Subcutaneous abdominal adipose tissue (tissue), 5 donors: ENCODE results near the gene PARP6.

Experiments
- H3K27ac ChIP-seq: one replicate; pipeline ENCODE4 v1.7.0; 2013; ENCODE audit warnings: low read depth, mild to moderate bottlenecking, inconsistent platforms, low read length, moderate library complexity
- H3K27me3 ChIP-seq, 5 donors: one replicate each; pipeline ENCODE4 v1.7.0; 2013; ENCODE audit warnings: low read length in 5 of 5, inconsistent platforms in 1 of 5; ENCODE audit not compliant: control insufficient read depth in 5 of 5, insufficient read depth in 4 of 5
- H3K36me3 ChIP-seq, 5 donors: one replicate each; pipeline ENCODE4 v1.7.0; 2013; ENCODE audit warnings: low read length in 5 of 5; ENCODE audit not compliant: control insufficient read depth in 5 of 5, insufficient read depth in 5 of 5
- H3K4me1 ChIP-seq, 5 donors: one replicate each; pipeline ENCODE4 v1.7.0; 2013; ENCODE audit warnings: low read length in 5 of 5, mild to moderate bottlenecking in 3 of 5, moderate library complexity in 1 of 5; ENCODE audit not compliant: control insufficient read depth in 5 of 5, insufficient read depth in 5 of 5
- H3K4me3 ChIP-seq, 5 donors: one replicate each; pipeline ENCODE4 v1.7.0; 2013; ENCODE audit warnings: low read length in 5 of 5, low read depth in 1 of 5
- H3K9ac ChIP-seq, 5 donors: one replicate each; pipeline ENCODE4 v1.7.0; 2013; ENCODE audit warnings: low read length in 5 of 5, mild to moderate bottlenecking in 4 of 5, moderate library complexity in 3 of 5
- H3K9me3 ChIP-seq, 5 donors: one replicate each; pipeline ENCODE4 v1.7.0; 2013; ENCODE audit warnings: low read length in 5 of 5; ENCODE audit not compliant: control insufficient read depth in 5 of 5
- donor health status: healthy.
- donor health status: healthy.
- donor health status: healthy.
- donor health status: healthy.
- donor health status: healthy.

Gene PARP6

DNA sequence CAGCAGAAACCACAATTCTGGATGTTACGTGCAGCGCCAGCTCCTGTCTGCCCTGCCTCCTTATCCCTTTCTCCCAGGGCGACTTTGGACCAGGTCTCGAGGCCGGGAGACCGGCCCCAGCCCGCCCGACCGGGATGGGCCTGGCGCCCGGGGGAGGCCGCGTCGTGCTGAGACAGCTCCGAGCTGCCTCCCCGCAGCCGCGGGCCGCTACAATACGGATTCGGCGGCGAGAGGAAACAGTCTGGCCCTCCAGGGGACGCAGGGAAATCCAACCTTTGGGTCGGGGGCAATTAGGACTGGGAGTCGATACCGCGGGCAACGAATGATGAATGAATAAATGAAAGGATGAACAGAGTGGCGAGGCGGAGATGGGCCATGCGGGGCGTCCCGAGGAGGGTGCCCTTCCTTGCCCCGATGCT, 75.3 kb downstream of the PARP6 start:
- Histone ChIP-seq H3K27me3 (peaks cover 10 to 22% (median 20%) of the 10 kb centered on the region in 5 donors), H3K4me1 (peaks cover 2 to 30% (median 18%) of the 10 kb centered on the region in 5 donors), H3K9me3 (no peaks in the 10 kb centered on the region), H3K4me3 (peak overlapping the region in 4 of 5 donors; percentile 34 to 59 (median 49)), H3K36me3 (peaks cover 0 to 36% (median 30%) of the 10 kb centered on the region in 5 donors), H3K27ac (no peak overlapping the region), H3K9ac (no peak overlapping the region)

DNA sequence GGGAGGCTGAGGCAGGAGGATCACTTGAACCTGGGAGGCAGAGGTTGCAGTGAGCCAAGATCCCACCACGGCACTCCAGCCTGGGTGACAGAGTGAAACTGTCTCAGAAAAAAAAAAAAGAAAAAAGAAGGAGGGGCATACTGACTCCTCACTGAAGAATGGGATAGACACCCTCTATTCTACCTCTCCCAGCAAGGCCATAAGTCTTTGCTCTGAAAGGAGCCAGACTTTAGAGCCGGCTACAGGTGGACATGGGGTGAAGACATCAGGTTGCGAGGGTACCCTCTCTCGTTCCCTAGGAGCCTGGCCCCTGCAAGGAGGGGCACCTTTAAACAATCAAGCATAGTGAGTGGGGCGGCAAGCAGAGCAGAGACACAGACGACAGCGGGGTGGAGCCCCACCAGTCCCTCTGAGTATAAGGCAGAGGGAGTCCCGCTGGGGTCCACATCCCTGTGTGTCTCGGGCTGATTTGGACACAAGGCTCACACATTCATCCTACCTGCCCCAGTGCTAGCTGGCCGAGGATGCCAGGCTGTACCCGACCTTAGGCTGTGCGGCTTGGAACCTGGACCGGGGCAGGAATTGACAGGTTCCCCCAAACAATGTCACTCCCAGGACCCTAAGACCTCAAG, 75.8 kb downstream of the PARP6 start:
- Histone ChIP-seq H3K27ac (no peak overlapping the region), H3K27me3 (peaks cover 10 to 22% (median 20%) of the 10 kb centered on the region in 5 donors), H3K4me3 (peak overlapping the region in 1 of 5 donors; percentile 59), H3K4me1 (peaks cover 2 to 25% (median 16%) of the 10 kb centered on the region in 5 donors), H3K9ac (no peak overlapping the region), H3K9me3 (no peaks in the 10 kb centered on the region), H3K36me3 (peaks cover 0 to 31% (median 25%) of the 10 kb centered on the region in 5 donors)

DNA sequence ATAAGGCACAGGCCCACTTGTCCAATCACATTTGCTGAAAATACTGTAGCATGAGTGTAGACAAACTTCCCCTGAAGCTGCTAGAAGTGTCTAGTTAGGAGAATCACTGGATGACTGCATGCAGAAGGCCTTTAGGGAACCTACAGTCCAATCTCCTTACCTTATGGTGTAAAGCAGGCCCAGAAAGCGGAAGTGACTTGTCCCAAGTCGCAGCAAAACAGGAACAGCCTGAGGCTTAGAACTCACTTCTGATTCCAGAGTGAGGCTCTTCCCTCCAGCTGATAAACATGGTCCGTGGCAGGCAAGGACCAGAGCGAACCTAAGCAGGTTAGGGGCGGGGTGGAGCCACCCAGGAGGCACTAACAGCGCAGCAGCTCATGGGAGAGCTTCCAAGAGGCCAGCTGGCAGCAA, 77.2 kb downstream of the PARP6 start:
- Histone ChIP-seq H3K36me3 (peaks cover 0 to 17% (median 13%) of the 10 kb centered on the region in 5 donors), H3K27ac (no peak overlapping the region), H3K9me3 (no peaks in the 10 kb centered on the region), H3K4me3 (no peak overlapping the region), H3K4me1 (peaks cover 0 to 14% (median 5%) of the 10 kb centered on the region in 5 donors), H3K9ac (no peak overlapping the region), H3K27me3 (peaks cover 10 to 22% (median 20%) of the 10 kb centered on the region in 5 donors)

DNA sequence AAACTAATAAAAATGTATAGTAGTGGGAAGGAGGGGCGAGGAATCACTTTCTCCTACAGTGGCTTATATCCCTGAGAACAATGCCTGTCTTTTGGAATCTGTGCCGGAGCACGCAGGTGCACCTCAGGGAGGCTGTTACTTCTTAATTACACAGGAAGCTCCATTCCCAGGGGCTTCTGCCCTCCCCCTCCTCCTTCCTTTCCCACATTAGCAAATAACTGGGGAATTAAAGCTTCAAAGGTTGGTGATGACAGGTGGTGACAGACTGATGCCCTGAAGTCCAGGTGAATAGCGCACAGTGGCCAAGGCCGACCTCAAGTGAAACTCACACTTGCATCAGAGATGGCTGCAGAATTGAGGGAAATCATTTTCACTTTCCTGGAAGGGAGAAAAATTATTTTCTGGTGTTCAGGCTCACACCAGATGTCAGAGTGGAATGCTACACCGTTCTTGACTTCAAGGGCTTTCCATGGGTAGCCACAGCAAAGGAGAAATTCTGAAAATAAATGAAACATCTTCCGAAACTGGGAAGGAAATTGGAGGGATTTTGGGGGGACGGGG, 78.4 kb downstream of the PARP6 start:
- Histone ChIP-seq H3K9me3 (no peaks in the 10 kb centered on the region), H3K4me1 (peaks cover 0 to 14% (median 5%) of the 10 kb centered on the region in 5 donors), H3K4me3 (no peak overlapping the region), H3K36me3 (peaks cover 0 to 8% (median 5%) of the 10 kb centered on the region in 5 donors), H3K9ac (no peak overlapping the region), H3K27me3 (peaks cover 10 to 22% (median 20%) of the 10 kb centered on the region in 5 donors), H3K27ac (no peak overlapping the region)

DNA sequence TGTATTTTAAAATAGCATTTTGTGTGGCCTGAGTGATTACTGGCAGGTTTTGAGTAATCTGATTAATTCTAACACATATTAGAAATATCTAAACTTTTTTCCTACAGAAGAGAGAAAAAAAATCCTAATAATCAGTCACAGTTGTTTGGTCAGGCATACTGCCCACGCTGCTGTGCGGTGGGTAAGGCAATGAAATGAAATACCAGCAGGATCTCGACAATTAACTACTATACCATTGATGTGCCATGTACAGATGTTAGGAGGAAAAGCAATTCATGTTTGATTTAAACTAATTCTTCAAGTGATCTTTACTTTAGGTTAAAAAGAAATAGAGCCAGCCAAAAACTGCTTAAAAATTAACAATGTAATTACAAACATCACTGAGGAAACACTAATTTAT, 79.9 kb downstream of the PARP6 start:
- Histone ChIP-seq H3K36me3 (no peaks in the 10 kb centered on the region), H3K9ac (no peak overlapping the region), H3K4me1 (peaks cover 0 to 9% (median 5%) of the 10 kb centered on the region in 5 donors), H3K27me3 (peaks cover 6 to 15% (median 13%) of the 10 kb centered on the region in 5 donors), H3K4me3 (no peak overlapping the region), H3K27ac (no peak overlapping the region), H3K9me3 (no peaks in the 10 kb centered on the region)
